ENCODE measurements around the gene USE1.

The USE1 gene

DNA sequence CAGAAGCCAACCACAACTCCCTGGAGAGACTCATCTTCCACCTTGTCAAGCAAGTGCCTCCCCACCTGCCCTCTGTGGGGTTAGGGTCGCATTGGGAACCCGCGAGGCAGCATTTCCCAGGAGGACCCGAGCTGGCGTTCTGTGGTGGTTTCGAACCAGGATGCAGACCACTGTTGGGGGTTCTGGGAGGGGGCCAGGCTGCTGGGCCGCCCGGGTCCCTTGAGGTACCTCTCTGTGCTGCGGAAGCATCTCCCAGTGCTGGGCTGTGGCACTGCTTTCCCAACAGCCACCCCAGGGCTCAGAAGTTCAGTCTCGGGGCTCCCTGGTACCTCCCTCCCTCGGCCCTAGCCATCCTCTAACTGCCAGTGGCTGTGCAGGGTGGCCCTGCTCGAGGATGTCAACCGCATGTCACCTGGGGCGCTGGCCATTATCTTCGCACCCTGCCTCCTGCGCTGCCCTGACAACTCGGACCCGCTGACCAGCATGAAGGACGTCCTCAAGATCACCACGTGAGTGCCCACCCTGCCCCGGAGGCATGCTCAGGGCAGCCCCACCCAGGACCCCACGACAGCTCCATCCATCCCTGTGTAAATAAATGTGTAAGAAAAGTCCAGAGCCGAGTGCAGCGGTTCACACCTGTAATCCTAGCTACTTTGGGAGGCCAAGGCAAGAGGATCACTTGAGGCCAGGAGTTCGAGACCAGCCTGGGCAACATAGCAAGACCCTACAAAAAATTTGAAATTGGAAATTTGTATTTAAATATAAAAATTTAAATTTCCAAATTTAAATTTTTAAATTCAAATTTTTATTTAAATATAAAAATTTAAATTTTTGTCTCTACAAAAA, 8.2 kb upstream of the USE1 start:
- no peak for TF ChIP-seq CTCF (IDR thresholded peaks at IDR 0.05)
- Histone ChIP-seq H3K4me3 (ENCODE audit: low read depth in 1 of 2, low read length in 1 of 2) (no peak overlapping the region), H3K27me3 (no peaks in the 10 kb centered on the region), H3K27ac (no peak overlapping the region), H3K4me1 (ENCODE audit: control insufficient read depth in 1 of 2, insufficient read depth in 1 of 2, low read depth in 1 of 2, low read length in 1 of 2) (no peaks in the 10 kb centered on the region), H3K9me3 (peaks cover 6% of the 10 kb centered on the region), H3K36me3 (peaks cover 97% of the 10 kb centered on the region)

GRCh38 chr19:17209126-17210036, 5.8 kb upstream of the USE1 start:
- Histone ChIP-seq H3K4me1 (ENCODE audit: control insufficient read depth in 1 of 2, insufficient read depth in 1 of 2, low read depth in 1 of 2, low read length in 1 of 2) (peaks cover under 1% of the 10 kb centered on the region in 2 experiments), H3K9me3 (no peaks in the 10 kb centered on the region), H3K27ac (peak overlapping the region; percentile 20), H3K4me3 (ENCODE audit: low read depth in 1 of 2, low read length in 1 of 2) (no peak overlapping the region), H3K36me3 (peaks cover 92% of the 10 kb centered on the region), H3K27me3 (no peaks in the 10 kb centered on the region)
- TF ChIP-seq CTCF (IDR thresholded peaks at IDR 0.05): no peak

DNA sequence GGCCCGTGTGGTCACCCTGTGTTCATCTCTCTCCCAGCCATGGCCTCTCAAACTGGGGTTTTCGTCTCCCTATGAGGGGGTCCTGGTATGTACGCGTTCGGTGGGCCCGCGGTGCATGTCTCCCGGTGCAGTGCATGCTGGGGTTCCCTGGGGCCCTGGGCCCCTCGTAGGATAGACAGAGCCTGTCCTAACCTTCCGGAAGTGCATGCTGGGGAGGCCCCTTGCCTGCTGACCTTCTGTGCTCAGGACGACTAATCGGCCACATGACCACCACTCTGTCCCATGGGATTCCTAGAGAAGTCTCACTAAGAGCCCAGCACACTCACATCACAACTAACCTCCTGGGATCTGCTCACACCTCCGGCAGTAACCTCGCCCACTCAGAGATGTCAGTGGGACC, 4.9 kb upstream of the USE1 start:
- peaks cover 83% of the 10 kb centered on the region for H3K36me3 ChIP-seq

GRCh38 chr19:17211547-17212446, 3.4 kb upstream of the USE1 start:
- peaks cover 12 to 13% of the 10 kb centered on the region in 2 experiments for H3K4me1 ChIP-seq (ENCODE audit: control insufficient read depth in 1 of 2, insufficient read depth in 1 of 2, low read depth in 1 of 2, low read length in 1 of 2)
- H3K27me3 ChIP-seq: no peaks in the 10 kb centered on the region
- no peak for TF ChIP-seq CTCF (IDR thresholded peaks at IDR 0.05)
- H3K36me3 ChIP-seq: peaks cover 68% of the 10 kb centered on the region
- H3K27ac ChIP-seq: no peak overlapping the region
- no peaks in the 10 kb centered on the region for H3K9me3 ChIP-seq
- no peak overlapping the region for H3K4me3 ChIP-seq (ENCODE audit: low read depth in 1 of 2, low read length in 1 of 2)

More for the DNA sequence above, 4.9 kb upstream of the USE1 start:
- H3K4me1 ChIP-seq (ENCODE audit: control insufficient read depth in 1 of 2, insufficient read depth in 1 of 2, low read depth in 1 of 2, low read length in 1 of 2): peaks cover 5 to 7% of the 10 kb centered on the region in 2 experiments
- H3K27ac ChIP-seq: no peak overlapping the region
- no peaks in the 10 kb centered on the region for H3K9me3 ChIP-seq
- no peak overlapping the region for H3K4me3 ChIP-seq (ENCODE audit: low read depth in 1 of 2, low read length in 1 of 2)
- no peak for TF ChIP-seq CTCF (IDR thresholded peaks at IDR 0.05)
- H3K27me3 ChIP-seq: no peaks in the 10 kb centered on the region

GRCh38 chr19:17213334-17213733, 1.8 kb upstream of the USE1 start:
- no peak for TF ChIP-seq CTCF (IDR thresholded peaks at IDR 0.05)
- Histone ChIP-seq H3K27ac (peak overlapping the region; percentile 59), H3K4me1 (ENCODE audit: control insufficient read depth in 1 of 2, insufficient read depth in 1 of 2, low read depth in 1 of 2, low read length in 1 of 2) (peaks cover 12 to 13% of the 10 kb centered on the region in 2 experiments), H3K9me3 (no peaks in the 10 kb centered on the region), H3K27me3 (no peaks in the 10 kb centered on the region), H3K4me3 (ENCODE audit: low read depth in 1 of 2, low read length in 1 of 2) (no peak overlapping the region), H3K36me3 (peaks cover 55% of the 10 kb centered on the region)
